ENCODE measurements around the gene KLF15. TPM values are rescaled to one million over a fixed set of nuclear protein-coding genes. Genes with fewer than 3 reads are reported as not detected.

Gene KLF15
- total RNA-seq, 1 donor from 2014 or later = 0.74 TPM

GRCh38 chr3:126394179-126394976 lies 37.2 kb upstream of the KLF15 start, which contains the start of gene CFAP100:
CFAP100 (plus strand) TSS chr3:126394909; CDS start chr3:126396001, 1,092 bp downstream.
- peaks cover 2% of the 10 kb centered on the region for H3K9me3 Mint-ChIP-seq (ENCODE audit: unreplicated experiment)
- H3K36me3 Mint-ChIP-seq (ENCODE audit: unreplicated experiment) = no peaks in the 10 kb centered on the region
- no peak for TF ChIP-seq CTCF (IDR thresholded peaks at IDR 0.05; ENCODE audit: partially characterized antibody, unreplicated experiment)
- DNase-seq = peak; percentile 72
- no peaks in the 10 kb centered on the region for H3K4me1 Mint-ChIP-seq (ENCODE audit: low read depth, unreplicated experiment)
- peaks cover 14% of the 10 kb centered on the region for H3K27me3 Mint-ChIP-seq (ENCODE audit: unreplicated experiment)
- no peak within 1 kb of the TSS for H3K27ac Mint-ChIP-seq (ENCODE audit: unreplicated experiment)
- H3K4me3 Mint-ChIP-seq (ENCODE audit: unreplicated experiment) = peak within 1 kb of the TSS; percentile 59

- H3K9me3 Mint-ChIP-seq (ENCODE audit: unreplicated experiment) = peaks cover 2% of the 10 kb centered on the region
These were observed 36.4 kb upstream of the KLF15 start for GRCh38 chr3:126393563-126393962.

GRCh38 chr3:126392246-126392645 lies 35.0 kb upstream of the KLF15 start:
- Mint-ChIP-seq H3K36me3 (ENCODE audit: unreplicated experiment) (no peaks in the 10 kb centered on the region), H3K9me3 (ENCODE audit: unreplicated experiment) (peaks cover 2% of the 10 kb centered on the region), H3K4me1 (ENCODE audit: low read depth, unreplicated experiment) (no peaks in the 10 kb centered on the region), H3K27ac (ENCODE audit: unreplicated experiment) (no peak overlapping the region), H3K27me3 (ENCODE audit: unreplicated experiment) (peaks cover 10% of the 10 kb centered on the region), H3K4me3 (ENCODE audit: unreplicated experiment) (no peak overlapping the region)
- TF ChIP-seq CTCF (IDR thresholded peaks at IDR 0.05; ENCODE audit: partially characterized antibody, unreplicated experiment) = no peak
- DNase-seq = no peak

More at GRCh38 chr3:126393563-126393962, 36.4 kb upstream of the KLF15 start:
- no peak overlapping the region for H3K4me3 Mint-ChIP-seq (ENCODE audit: unreplicated experiment)
- no peak overlapping the region for H3K27ac Mint-ChIP-seq (ENCODE audit: unreplicated experiment)
- H3K36me3 Mint-ChIP-seq (ENCODE audit: unreplicated experiment) = no peaks in the 10 kb centered on the region
- H3K4me1 Mint-ChIP-seq (ENCODE audit: low read depth, unreplicated experiment) = no peaks in the 10 kb centered on the region
- no peak for DNase-seq
- no peak for TF ChIP-seq CTCF (IDR thresholded peaks at IDR 0.05; ENCODE audit: partially characterized antibody, unreplicated experiment)
- H3K27me3 Mint-ChIP-seq (ENCODE audit: unreplicated experiment) = peaks cover 12% of the 10 kb centered on the region

- no peak for TF ChIP-seq CTCF (IDR thresholded peaks at IDR 0.05; ENCODE audit: partially characterized antibody, unreplicated experiment)
- Mint-ChIP-seq H3K9me3 (ENCODE audit: unreplicated experiment) (peaks cover 2% of the 10 kb centered on the region), H3K36me3 (ENCODE audit: unreplicated experiment) (no peaks in the 10 kb centered on the region), H3K27me3 (ENCODE audit: unreplicated experiment) (peaks cover 10% of the 10 kb centered on the region), H3K4me1 (ENCODE audit: low read depth, unreplicated experiment) (no peaks in the 10 kb centered on the region), H3K4me3 (ENCODE audit: unreplicated experiment) (no peak overlapping the region), H3K27ac (ENCODE audit: unreplicated experiment) (no peak overlapping the region)
- DNase-seq = no peak
These were observed 34.4 kb upstream of the KLF15 start for GRCh38 chr3:126391631-126392030.

GRCh38 chr3:126390751-126391150 lies 33.5 kb upstream of the KLF15 start:
- Mint-ChIP-seq H3K4me1 (ENCODE audit: low read depth, unreplicated experiment) (no peaks in the 10 kb centered on the region), H3K9me3 (ENCODE audit: unreplicated experiment) (peaks cover 2% of the 10 kb centered on the region), H3K27ac (ENCODE audit: unreplicated experiment) (no peak overlapping the region), H3K36me3 (ENCODE audit: unreplicated experiment) (no peaks in the 10 kb centered on the region), H3K4me3 (ENCODE audit: unreplicated experiment) (no peak overlapping the region), H3K27me3 (ENCODE audit: unreplicated experiment) (peaks cover 10% of the 10 kb centered on the region)
- no peak for TF ChIP-seq CTCF (IDR thresholded peaks at IDR 0.05; ENCODE audit: partially characterized antibody, unreplicated experiment)
- DNase-seq = no peak
